PC-3 (cell line): Measurements from ENCODE around the gene TMEM94. TPM values are rescaled to one million over a fixed set of nuclear protein-coding genes. Genes with fewer than 3 reads are reported as not detected.
A peak's percentile ranks its signal among the peaks of the same experiment; 100 is the strongest.

Source experiments
- ATAC-seq: fragments of 200-7000 bp; cut with Tn5 transposase; 2 replicates; pipeline ENCODE4 v1.9.1; 2020; ENCODE audit warnings: mild to moderate bottlenecking, moderate library complexity
- BruUV-seq: library from RNA; stranded (reverse); fragments of 400-500 nt; replicated peaks from 2 replicates; lab custom pipeline; 2021; lab: Mats Ljungman, UMichigan
- CTCF ChIA-PET: fragments of 300-600 bp; sonication (Branson Sonifier 250); formaldehyde crosslinking; loops from one replicate; lab custom pipeline; 2022; ENCODE audit warnings: antibody characterized with exemption; lab: Charles Lee
- POLR2A ChIA-PET: fragments of 300-600 bp; sonication (Branson Sonifier 250); formaldehyde crosslinking; loops from one replicate; lab custom pipeline; 2022; ENCODE audit warnings: antibody characterized with exemption; ENCODE audit not compliant: unreplicated experiment; lab: Charles Lee
- DNase-seq: peaks from one replicate; pipeline ENCODE4 v3.0.0-alpha.2; 2015
- H2AFZ ChIP-seq: fragments of 300-600 bp; sonication (generic); 2 replicates; pipeline ENCODE4 v1.6.0; 2016; ENCODE audit warnings: antibody characterized with exemption, low read length
- H3F3A ChIP-seq: fragments of 300-600 bp; sonication (generic); one replicate; pipeline ENCODE4 v1.6.0; 2017; ENCODE audit warnings: antibody characterized with exemption, low read length, control low read depth, mild to moderate bottlenecking; ENCODE audit not compliant: unreplicated experiment
- H3K27ac ChIP-seq: fragments of 300-600 bp; sonication (generic); 2 replicates; pipeline ENCODE4 v1.5.1; 2016; ENCODE audit warnings: mild to moderate bottlenecking, low read length
- H3K27me3 ChIP-seq: fragments of 300-600 bp; sonication (generic); 2 replicates; pipeline ENCODE4 v1.6.1; 2016; ENCODE audit warnings: low read length, mixed read lengths
- H3K36me3 ChIP-seq: fragments of 300-600 bp; sonication (generic); 2 replicates; pipeline ENCODE4 v1.6.1; 2016; ENCODE audit warnings: low read depth, mixed run types, low read length, mixed read lengths
- H3K4me1 ChIP-seq: fragments of 300-600 bp; sonication (generic); 2 replicates; pipeline ENCODE4 v1.5.1; 2016; ENCODE audit warnings: low read length; ENCODE audit not compliant: insufficient read depth
- H3K4me2 ChIP-seq: fragments of 300-600 bp; sonication (generic); 2 replicates; pipeline ENCODE4 v1.6.0; 2016; ENCODE audit warnings: low read length
- H3K4me3 ChIP-seq: fragments of 300-600 bp; sonication (generic); 2 replicates; pipeline ENCODE4 v1.5.1; 2016; ENCODE audit warnings: mild to moderate bottlenecking, low read length, mixed read lengths
- H3K79me2 ChIP-seq: fragments of 300-600 bp; sonication (generic); 2 replicates; pipeline ENCODE4 v1.6.1; 2017; ENCODE audit warnings: low read length, mixed read lengths
- H3K9ac ChIP-seq: fragments of 300-600 bp; sonication (generic); 2 replicates; pipeline ENCODE4 v1.6.0; 2016; ENCODE audit warnings: mild to moderate bottlenecking, low read length
- H3K9me2 ChIP-seq: fragments of 300-600 bp; sonication (generic); replicated peaks from 2 replicates; pipeline ENCODE4 v1.6.1; 2016; ENCODE audit warnings: mixed run types, low read length, mixed read lengths
- H3K9me3 ChIP-seq: fragments of 300-600 bp; sonication (generic); 2 replicates; pipeline ENCODE4 v1.6.1; 2016; ENCODE audit warnings: low read length, mixed read lengths
- H4K20me1 ChIP-seq: fragments of 300-600 bp; sonication (generic); 2 replicates; pipeline ENCODE4 v1.6.1; 2016; ENCODE audit warnings: low read length, mixed read lengths
- EZH2 ChIP-seq: fragments of 300-600 bp; sonication (generic); IDR thresholded peaks from one replicate; pipeline ENCODE4 v1.6.1; 2017; ENCODE audit warnings: antibody characterized with exemption, mild to moderate bottlenecking, low read length; ENCODE audit not compliant: unreplicated experiment
- EZH2phosphoT487 ChIP-seq: fragments of 300-600 bp; sonication (generic); IDR thresholded peaks from 2 replicates; pipeline ENCODE4 v1.6.1; 2018; ENCODE audit warnings: mild to moderate bottlenecking, antibody characterized with exemption, low read length, borderline replicate concordance
- intact Hi-C: fragments of 100-400 bp; cut with micrococcal nuclease; formaldehyde crosslinking; loops from 2 replicates; pipeline ENCODE4 v1.9.0; 2023
- total RNA-seq: library from RNA; depleted of rRNA; stranded (reverse); fragments of >200 nt; gene quantifications from 2 replicates; pipeline ENCODE4 v1.2.3, GENCODE V29; 2014
- TF ChIP-seq, protein P1 (sequence below): fragments of 300-600 bp; sonication (generic); conservative IDR thresholded peaks from 2 replicates; pipeline ENCODE4 v1.5.1; 2017; ENCODE audit warnings: antibody characterized with exemption, low read depth, mild to moderate bottlenecking, low read length

Gene TMEM94
- total RNA-seq, 1 experiment from 2014 or later = 45.6 TPM

DNA sequence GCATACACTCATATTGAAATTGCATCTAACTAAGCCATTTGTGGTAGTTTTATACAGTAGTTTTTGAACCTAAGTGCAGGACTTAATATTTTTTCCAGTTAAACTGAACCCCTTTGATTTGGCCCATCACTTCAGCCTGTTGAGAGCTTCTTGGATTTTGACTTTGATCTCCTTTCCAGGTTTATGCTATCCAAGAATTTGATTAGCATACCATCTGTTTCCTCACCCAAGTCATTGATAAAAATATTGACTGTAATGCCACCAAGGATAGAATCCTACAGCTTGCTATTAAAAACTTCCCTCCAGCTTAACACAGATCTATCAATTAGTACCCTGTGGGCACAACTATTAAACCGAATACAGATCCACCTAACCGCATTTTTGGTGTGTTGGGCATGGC lies 7.2 kb downstream of the TMEM94 start:
- Histone ChIP-seq H3K27ac (no peak overlapping the region), H3K4me1 (peaks cover 25% of the 10 kb centered on the region), H3K4me3 (no peak overlapping the region), H3K79me2 (peaks cover 25% of the 10 kb centered on the region), H3K9me2 (no peaks in the 10 kb centered on the region), H2AFZ (no peak overlapping the region), H3K36me3 (peaks cover 4% of the 10 kb centered on the region; the same call in 1 of the 2 replicates), H3F3A (no peaks in the 10 kb centered on the region), H4K20me1 (no peaks in the 10 kb centered on the region), H3K9ac (no peak overlapping the region), H3K27me3 (no peaks in the 10 kb centered on the region), H3K9me3 (no peaks in the 10 kb centered on the region; the same call in 1 of the 2 replicates), H3K4me2 (no peak overlapping the region)
- POLR2A ChIA-PET = no interaction called here
- TF ChIP-seq EZH2phosphoT487 (no peak), EZH2 (no peak)
- TF ChIP-seq, protein P1, sequence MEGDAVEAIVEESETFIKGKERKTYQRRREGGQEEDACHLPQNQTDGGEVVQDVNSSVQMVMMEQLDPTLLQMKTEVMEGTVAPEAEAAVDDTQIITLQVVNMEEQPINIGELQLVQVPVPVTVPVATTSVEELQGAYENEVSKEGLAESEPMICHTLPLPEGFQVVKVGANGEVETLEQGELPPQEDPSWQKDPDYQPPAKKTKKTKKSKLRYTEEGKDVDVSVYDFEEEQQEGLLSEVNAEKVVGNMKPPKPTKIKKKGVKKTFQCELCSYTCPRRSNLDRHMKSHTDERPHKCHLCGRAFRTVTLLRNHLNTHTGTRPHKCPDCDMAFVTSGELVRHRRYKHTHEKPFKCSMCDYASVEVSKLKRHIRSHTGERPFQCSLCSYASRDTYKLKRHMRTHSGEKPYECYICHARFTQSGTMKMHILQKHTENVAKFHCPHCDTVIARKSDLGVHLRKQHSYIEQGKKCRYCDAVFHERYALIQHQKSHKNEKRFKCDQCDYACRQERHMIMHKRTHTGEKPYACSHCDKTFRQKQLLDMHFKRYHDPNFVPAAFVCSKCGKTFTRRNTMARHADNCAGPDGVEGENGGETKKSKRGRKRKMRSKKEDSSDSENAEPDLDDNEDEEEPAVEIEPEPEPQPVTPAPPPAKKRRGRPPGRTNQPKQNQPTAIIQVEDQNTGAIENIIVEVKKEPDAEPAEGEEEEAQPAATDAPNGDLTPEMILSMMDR = no peak
- intact Hi-C loops = no loop called here
- DNase-seq (no peak), ATAC-seq (no peak)
- CTCF ChIA-PET = no interaction called here
- no TSS peak for BruUV-seq

DNA sequence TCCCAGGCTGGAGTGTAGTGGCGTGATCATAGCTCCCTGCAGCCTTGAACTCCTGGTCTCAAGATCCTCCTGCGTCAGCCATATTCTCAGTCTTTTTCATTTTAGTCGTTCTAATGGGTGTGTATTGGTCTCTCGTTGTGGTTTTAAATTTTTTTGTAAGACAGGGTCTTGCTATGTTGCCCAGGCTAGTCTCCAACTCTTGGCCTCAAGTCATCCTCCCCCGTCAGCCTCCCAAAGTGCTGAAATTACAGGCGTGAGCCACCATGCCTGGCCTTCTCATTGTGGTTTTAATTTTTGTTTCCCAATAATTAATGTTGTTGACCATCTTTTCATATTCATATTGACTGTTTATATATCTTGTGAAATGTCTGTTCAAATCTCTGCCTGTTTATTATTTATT lies 8.6 kb downstream of the TMEM94 start:
- CTCF ChIA-PET = no interaction called here
- Histone ChIP-seq H3K27ac (no peak overlapping the region), H2AFZ (no peak overlapping the region), H3K9me2 (no peaks in the 10 kb centered on the region), H3K9ac (no peak overlapping the region), H3K27me3 (no peaks in the 10 kb centered on the region), H3K79me2 (peaks cover 26% of the 10 kb centered on the region), H4K20me1 (no peaks in the 10 kb centered on the region), H3K4me3 (no peak overlapping the region), H3F3A (no peaks in the 10 kb centered on the region), H3K36me3 (peaks cover 4% of the 10 kb centered on the region; the same call in 1 of the 2 replicates), H3K4me2 (no peak overlapping the region), H3K9me3 (no peaks in the 10 kb centered on the region; the same call in 1 of the 2 replicates), H3K4me1 (peaks cover 17% of the 10 kb centered on the region)
- ATAC-seq = no peak
- TF ChIP-seq EZH2 (no peak), EZH2phosphoT487 (no peak)
- TF ChIP-seq, protein P1 = no peak
- POLR2A ChIA-PET = interaction anchor here (0.7 kb wide), 1 partner anchor 27 kb away, joined by 3 read pairs; no protein-coding TSS in a partner anchor
- intact Hi-C loops = no loop called here
- no peak for DNase-seq
- no TSS peak for BruUV-seq

DNA sequence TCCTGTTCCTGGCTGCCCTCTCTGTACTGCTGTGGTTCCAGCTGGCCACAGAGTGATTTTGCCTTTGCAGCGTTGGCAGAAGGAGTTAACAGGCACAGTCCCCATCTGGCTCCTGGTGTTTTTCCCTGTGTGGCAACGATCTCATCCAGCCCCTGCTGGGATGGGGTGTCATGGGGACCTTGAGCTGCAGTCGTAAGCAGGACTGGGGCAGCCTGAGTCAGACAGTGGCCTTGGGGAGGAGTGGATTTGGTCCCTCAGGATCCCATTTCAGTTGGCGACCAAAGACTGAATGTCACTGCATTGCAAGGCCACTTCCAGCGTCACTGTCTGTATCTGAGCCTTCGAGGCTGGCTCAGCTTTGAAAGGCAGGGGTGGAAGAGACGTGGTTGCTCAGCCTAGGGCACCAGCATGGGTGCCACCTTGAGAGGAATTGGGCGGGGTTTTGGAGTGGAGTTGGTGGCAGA lies 11.9 kb downstream of the TMEM94 start:
- POLR2A ChIA-PET = no interaction called here
- BruUV-seq = no TSS peak
- Histone ChIP-seq H3F3A (no peaks in the 10 kb centered on the region), H3K9me3 (no peaks in the 10 kb centered on the region; the same call in 1 of the 2 replicates), H2AFZ (no peak overlapping the region), H3K4me1 (peaks cover 11% of the 10 kb centered on the region; the same call in 1 of the 2 replicates), H3K9ac (no peak overlapping the region), H3K27ac (no peak overlapping the region), H3K9me2 (no peaks in the 10 kb centered on the region), H3K4me2 (no peak overlapping the region), H3K4me3 (no peak overlapping the region), H3K27me3 (no peaks in the 10 kb centered on the region), H4K20me1 (no peaks in the 10 kb centered on the region), H3K79me2 (peaks cover 23% of the 10 kb centered on the region), H3K36me3 (peaks cover 9% of the 10 kb centered on the region)
- ATAC-seq (peak; percentile 60), DNase-seq (no peak)
- TF ChIP-seq EZH2 = no peak
- TF ChIP-seq EZH2phosphoT487 = no peak
- TF ChIP-seq, protein P1 = no peak
- CTCF ChIA-PET = interaction anchor here (0.6 kb wide), 1 partner anchor 176 kb away, joined by 3 read pairs; no protein-coding TSS in a partner anchor
- intact Hi-C loops = no loop called here
